GM19468 (cell line): ENCODE measurements around the gene TMEM132A.

Source experiments
- ATAC-seq: cut with Tn5 transposase; IDR thresholded peaks from one replicate; pipeline ENCODE4 v1.9.1; 2021; ENCODE audit warnings: mild to moderate bottlenecking, moderate library complexity, moderate number of reproducible peaks; ENCODE audit not compliant: unreplicated experiment; ENCODE audit errors: extremely low read depth

The TMEM132A gene

GRCh38 chr11:60924110-60924905, at the start of gene TMEM132A:
TSS of gene TMEM132A (plus strand) at chr11:60924460. CDS start at chr11:60924634, 174 bp downstream.
- no peak for ATAC-seq

- ATAC-seq, result no peak
These were observed 48.7 kb upstream of the TMEM132A start for GRCh38 chr11:60875366-60876167.

GRCh38 chr11:60876168-60876485, 48.1 kb upstream of the TMEM132A start:
- ATAC-seq, result no peak

- no peak for ATAC-seq
These were observed 45.8 kb upstream of the TMEM132A start for GRCh38 chr11:60878245-60879101.

GRCh38 chr11:60879104-60879503, 45.2 kb upstream of the TMEM132A start:
- ATAC-seq, result no peak

GRCh38 chr11:60879971-60880588, 44.2 kb upstream of the TMEM132A start:
- no peak for ATAC-seq

- no peak for ATAC-seq
These were observed 43.5 kb upstream of the TMEM132A start for GRCh38 chr11:60880643-60881282.

- no peak for ATAC-seq
These were observed 36.7 kb upstream of the TMEM132A start for GRCh38 chr11:60887556-60887955.

GRCh38 chr11:60889869-60890311, 34.4 kb upstream of the TMEM132A start:
- no peak for ATAC-seq

- ATAC-seq, result no peak
These were observed 33.6 kb upstream of the TMEM132A start for GRCh38 chr11:60890696-60891095.

GRCh38 chr11:60891103-60891741, 33.0 kb upstream of the TMEM132A start:
- ATAC-seq, result no peak

- no peak for ATAC-seq
These were observed 28.6 kb upstream of the TMEM132A start for GRCh38 chr11:60895687-60896086.

GRCh38 chr11:60897496-60897895, 26.8 kb upstream of the TMEM132A start:
- no peak for ATAC-seq

- no peak for ATAC-seq
These were observed 25.0 kb upstream of the TMEM132A start for GRCh38 chr11:60899046-60899936.

GRCh38 chr11:60899977-60900376, 24.3 kb upstream of the TMEM132A start:
- ATAC-seq, result no peak

GRCh38 chr11:60900673-60901404, 23.4 kb upstream of the TMEM132A start:
- ATAC-seq, result no peak

GRCh38 chr11:60902625-60903024, 21.6 kb upstream of the TMEM132A start:
- ATAC-seq, result no peak

- ATAC-seq, result no peak
These were observed 19.2 kb upstream of the TMEM132A start for GRCh38 chr11:60905047-60905446.
